ENCODE results near the gene MPC2. TPM values are rescaled to one million over a fixed set of nuclear protein-coding genes. Genes with fewer than 3 reads are reported as not detected.

The MPC2 gene
- total RNA-seq, 1 experiment from 2014 or later = 49.9 TPM

GRCh38 chr1:167882376-167882775, 54.5 kb downstream of the MPC2 start:
- H3K27ac ChIP-seq (ENCODE audit: low read depth, low read length) = no peak overlapping the region
- no peak overlapping the region for H3K9ac ChIP-seq (ENCODE audit: low read length)
- H3K9me2 ChIP-seq (ENCODE audit: insufficient read depth) = no peaks in the 10 kb centered on the region
- H3K4me3 ChIP-seq (replicated peaks in 1 of 2; ENCODE audit: low read depth in 1 of 2, low read length in 2 of 2) = no peak overlapping the region
- no peak overlapping the region for H2AFZ ChIP-seq (ENCODE audit: low read depth, low read length, poor library complexity, severe bottlenecking)
- ChIA-PET CTCF (no interaction called here), RAD21 (ENCODE audit: low non-redundant PET in 1 of 2, low total read pairs in 2 of 2, uncharacterized antibody in 2 of 2, unreplicated experiment in 2 of 2) (no interaction called here), POLR2A (no interaction called here)
- H3K9me3 ChIP-seq (ENCODE audit: control insufficient read depth in 1 of 2, insufficient read depth in 1 of 2, low read depth in 1 of 2, low read length in 2 of 2) = no peaks in the 10 kb centered on the region
- no peak overlapping the region for H3K4me2 ChIP-seq (ENCODE audit: low read length)
- no peaks in the 10 kb centered on the region for H4K20me1 ChIP-seq (ENCODE audit: insufficient read depth)
- DNase-seq (ENCODE audit: low read depth, low spot score) (no peak), ATAC-seq (no peak)
- no TSS peak for BruUV-seq (replicated peaks)
- intact Hi-C loops (cut with micrococcal nuclease) = no loop called here
- H3K36me3 ChIP-seq (ENCODE audit: control insufficient read depth in 1 of 2, insufficient read depth in 2 of 2, low read length in 2 of 2) = no peaks in the 10 kb centered on the region
- no peaks in the 10 kb centered on the region for H3K4me1 ChIP-seq (ENCODE audit: control insufficient read depth in 1 of 2, insufficient read depth in 2 of 2, low read length in 2 of 2)
- no peaks in the 10 kb centered on the region for H3K79me2 ChIP-seq (ENCODE audit: insufficient read depth, low read length)
- TF ChIP-seq, protein P1, sequence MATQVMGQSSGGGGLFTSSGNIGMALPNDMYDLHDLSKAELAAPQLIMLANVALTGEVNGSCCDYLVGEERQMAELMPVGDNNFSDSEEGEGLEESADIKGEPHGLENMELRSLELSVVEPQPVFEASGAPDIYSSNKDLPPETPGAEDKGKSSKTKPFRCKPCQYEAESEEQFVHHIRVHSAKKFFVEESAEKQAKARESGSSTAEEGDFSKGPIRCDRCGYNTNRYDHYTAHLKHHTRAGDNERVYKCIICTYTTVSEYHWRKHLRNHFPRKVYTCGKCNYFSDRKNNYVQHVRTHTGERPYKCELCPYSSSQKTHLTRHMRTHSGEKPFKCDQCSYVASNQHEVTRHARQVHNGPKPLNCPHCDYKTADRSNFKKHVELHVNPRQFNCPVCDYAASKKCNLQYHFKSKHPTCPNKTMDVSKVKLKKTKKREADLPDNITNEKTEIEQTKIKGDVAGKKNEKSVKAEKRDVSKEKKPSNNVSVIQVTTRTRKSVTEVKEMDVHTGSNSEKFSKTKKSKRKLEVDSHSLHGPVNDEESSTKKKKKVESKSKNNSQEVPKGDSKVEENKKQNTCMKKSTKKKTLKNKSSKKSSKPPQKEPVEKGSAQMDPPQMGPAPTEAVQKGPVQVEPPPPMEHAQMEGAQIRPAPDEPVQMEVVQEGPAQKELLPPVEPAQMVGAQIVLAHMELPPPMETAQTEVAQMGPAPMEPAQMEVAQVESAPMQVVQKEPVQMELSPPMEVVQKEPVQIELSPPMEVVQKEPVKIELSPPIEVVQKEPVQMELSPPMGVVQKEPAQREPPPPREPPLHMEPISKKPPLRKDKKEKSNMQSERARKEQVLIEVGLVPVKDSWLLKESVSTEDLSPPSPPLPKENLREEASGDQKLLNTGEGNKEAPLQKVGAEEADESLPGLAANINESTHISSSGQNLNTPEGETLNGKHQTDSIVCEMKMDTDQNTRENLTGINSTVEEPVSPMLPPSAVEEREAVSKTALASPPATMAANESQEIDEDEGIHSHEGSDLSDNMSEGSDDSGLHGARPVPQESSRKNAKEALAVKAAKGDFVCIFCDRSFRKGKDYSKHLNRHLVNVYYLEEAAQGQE (IDR thresholded peaks at IDR 0.05; ENCODE audit: low read depth) = no peak
- TF ChIP-seq SP1 (IDR thresholded peaks at IDR 0.05; ENCODE audit: low read depth) (no peak), FOSL1 (IDR thresholded peaks at IDR 0.05; ENCODE audit: low read depth) (no peak), CEBPB (IDR thresholded peaks at IDR 0.05; ENCODE audit: low read depth) (no peak), SIN3A (IDR thresholded peaks at IDR 0.05; ENCODE audit: low read depth) (no peak), JUND (IDR thresholded peaks at IDR 0.05) (no peak), EZH2phosphoT487 (IDR thresholded peaks at IDR 0.05; ENCODE audit: borderline replicate concordance) (no peak), YY1 (IDR thresholded peaks at IDR 0.05; ENCODE audit: extremely low read depth, insufficient replicate concordance, low read depth, low read length) (no peak)
- no peaks in the 10 kb centered on the region for H3K27me3 ChIP-seq (ENCODE audit: insufficient read depth, low read length)

GRCh38 chr1:167881786-167882185, 55.1 kb downstream of the MPC2 start:
- no peak overlapping the region for H2AFZ ChIP-seq (ENCODE audit: low read depth, low read length, poor library complexity, severe bottlenecking)
- no peak overlapping the region for H3K4me2 ChIP-seq (ENCODE audit: low read length)
- H3K9ac ChIP-seq (ENCODE audit: low read length) = no peak overlapping the region
- TF ChIP-seq CBX3 (IDR thresholded peaks at IDR 0.05; ENCODE audit: low read depth) = no peak
- TF ChIP-seq SP1 (IDR thresholded peaks at IDR 0.05; ENCODE audit: low read depth) = no peak
- TF ChIP-seq POLR2A (IDR thresholded peaks at IDR 0.05; ENCODE audit: borderline replicate concordance, extremely low read depth, insufficient read depth, insufficient read length) = no peak
- TF ChIP-seq JUND (IDR thresholded peaks at IDR 0.05) = no peak
- no peak for TF ChIP-seq FOSL1 (IDR thresholded peaks at IDR 0.05; ENCODE audit: low read depth)
- TF ChIP-seq CEBPB (IDR thresholded peaks at IDR 0.05; ENCODE audit: low read depth) = no peak
- TF ChIP-seq TCF7L2 (IDR thresholded peaks at IDR 0.05; ENCODE audit: borderline replicate concordance, extremely low read depth, insufficient read depth, insufficient read length) = no peak
- TF ChIP-seq ELF1 (IDR thresholded peaks at IDR 0.05; ENCODE audit: borderline replicate concordance, low read depth) = no peak
- no peak for TF ChIP-seq EZH2 (IDR thresholded peaks at IDR 0.05)
- no peak for TF ChIP-seq CTCF (IDR thresholded peaks at IDR 0.05 in 2 of 3, conservative IDR thresholded peaks at IDR 0.05 in 1 of 3; ENCODE audit: borderline replicate concordance in 1 of 3, insufficient read depth in 1 of 3, low read depth in 2 of 3, low read length in 2 of 3)
- H3K36me3 ChIP-seq (ENCODE audit: control insufficient read depth in 1 of 2, insufficient read depth in 2 of 2, low read length in 2 of 2) = no peaks in the 10 kb centered on the region
- H3K9me3 ChIP-seq (ENCODE audit: control insufficient read depth in 1 of 2, insufficient read depth in 1 of 2, low read depth in 1 of 2, low read length in 2 of 2) = no peaks in the 10 kb centered on the region
- CTCF ChIA-PET = no interaction called here
- H3K9me2 ChIP-seq (ENCODE audit: insufficient read depth) = no peaks in the 10 kb centered on the region
- no peaks in the 10 kb centered on the region for H4K20me1 ChIP-seq (ENCODE audit: insufficient read depth)
- no TSS peak for BruUV-seq (replicated peaks)
- H3K79me2 ChIP-seq (ENCODE audit: insufficient read depth, low read length) = no peaks in the 10 kb centered on the region
- no peaks in the 10 kb centered on the region for H3K4me1 ChIP-seq (ENCODE audit: control insufficient read depth in 1 of 2, insufficient read depth in 2 of 2, low read length in 2 of 2)
- H3K27me3 ChIP-seq (ENCODE audit: insufficient read depth, low read length) = no peaks in the 10 kb centered on the region
- POLR2A ChIA-PET = no interaction called here
- H3K4me3 ChIP-seq (replicated peaks in 1 of 2; ENCODE audit: low read depth in 1 of 2, low read length in 2 of 2) = no peak overlapping the region
- no peak for ATAC-seq
- no peak overlapping the region for H3K27ac ChIP-seq (ENCODE audit: low read depth, low read length)
- no peak for DNase-seq (ENCODE audit: low read depth, low spot score)
- RAD21 ChIA-PET (ENCODE audit: low non-redundant PET in 1 of 2, low total read pairs in 2 of 2, uncharacterized antibody in 2 of 2, unreplicated experiment in 2 of 2) = no interaction called here
- intact Hi-C loops (cut with micrococcal nuclease) = no loop called here

All from HCT116 (cell line).